ENCODE results near the gene NPHP3. TPM values are rescaled to one million over a fixed set of nuclear protein-coding genes. Genes with fewer than 3 reads are reported as not detected.
A peak's percentile ranks its signal among the peaks of the same experiment; 100 is the strongest.

The NPHP3 gene
- total RNA-seq, 2 experiments from 2014 or later = 25.5 to 27.4 TPM

GRCh38 chr3:132660052-132660810 lies 62.0 kb downstream of the NPHP3 start, which contains the start of gene UBA5:
Gene UBA5, plus strand, starts transcription at chr3:132660329. Its CDS starts 209 bp downstream, at chr3:132660538.
- Mint-ChIP-seq H3K27me3 (no peaks in the 10 kb centered on the region), H3K27ac (peak within 1 kb of the TSS; percentile 98), H3K4me1 (ENCODE audit: low read depth) (peaks cover 77% of the 10 kb centered on the region), H3K9me3 (no peaks in the 10 kb centered on the region), H3K4me3 (peak within 1 kb of the TSS; percentile 100), H3K36me3 (ENCODE audit: low read depth) (peaks cover 31% of the 10 kb centered on the region)
- ChIA-PET POLR2A (interaction anchor here (0.6 to 1.7 kb wide), 7 partner anchors 10 to 243 kb away, joined by 3 to 10 read pairs (median 4); partner anchors contain the start of genes DNAJC13 and NPHP3), CTCF (interaction anchor here (1.3 to 1.5 kb wide), 2 partner anchors 12 to 16 kb away, joined by 3 to 4 read pairs; no protein-coding TSS in a partner anchor)
- intact Hi-C loops (cut with DNase I, micrococcal nuclease) = loop anchor here in 1 of 2 experiments (5.0 kb wide), 4 partner anchors 57 to 1827 kb away; partner anchors contain the start of genes ANAPC13, CEP63 and DNAJC13
- H3K27ac ChIP-seq (ENCODE audit: low read depth in 1 of 2, low read length in 2 of 2) = peak within 1 kb of the TSS; percentile 41 to 62
- peak within 1 kb of the TSS; percentile 93 for H3K4me3 ChIP-seq (ENCODE audit: low read length)
- DNase-seq = peak; percentile 48 to 86 (median 62)
- H3K36me3 ChIP-seq (ENCODE audit: insufficient read depth, low read length) = no peaks in the 10 kb centered on the region
- H3K27me3 ChIP-seq (ENCODE audit: control insufficient read depth in 1 of 2, insufficient read depth in 2 of 2, low read length in 2 of 2) = no peaks in the 10 kb centered on the region
- peaks cover 8% of the 10 kb centered on the region for H3K4me1 ChIP-seq (ENCODE audit: insufficient read depth, low read length)
- ATAC-seq (ENCODE audit: poor library complexity) = peak; percentile 93
- no peak for TF ChIP-seq CTCF (IDR thresholded peaks at IDR 0.05)
- no peaks in the 10 kb centered on the region for H3K9me3 ChIP-seq (ENCODE audit: control insufficient read depth in 1 of 2, insufficient read depth in 1 of 2, low read length in 2 of 2)

- ChIA-PET POLR2A (interaction anchor here (0.8 to 1.4 kb wide), 3 partner anchors 13 to 24 kb away, joined by 3 to 8 read pairs (median 4); no protein-coding TSS in a partner anchor), CTCF (interaction anchor here (1.3 to 1.8 kb wide), 4 partner anchors 11 to 17 kb away, joined by 3 to 6 read pairs (median 4); no protein-coding TSS in a partner anchor)
- Histone ChIP-seq H3K4me3 (ENCODE audit: low read length) (peak within 1 kb of the TSS; percentile 93), H3K27ac (ENCODE audit: low read depth in 1 of 2, low read length in 2 of 2) (peak within 1 kb of the TSS; percentile 41 to 62), H3K27me3 (ENCODE audit: control insufficient read depth in 1 of 2, insufficient read depth in 2 of 2, low read length in 2 of 2) (no peaks in the 10 kb centered on the region), H3K9me3 (ENCODE audit: control insufficient read depth in 1 of 2, insufficient read depth in 1 of 2, low read length in 2 of 2) (no peaks in the 10 kb centered on the region), H3K36me3 (ENCODE audit: insufficient read depth, low read length) (no peaks in the 10 kb centered on the region), H3K4me1 (ENCODE audit: insufficient read depth, low read length) (peaks cover 8% of the 10 kb centered on the region)
- Mint-ChIP-seq H3K36me3 (ENCODE audit: low read depth) (peaks cover 24% of the 10 kb centered on the region), H3K9me3 (no peaks in the 10 kb centered on the region), H3K4me3 (peak within 1 kb of the TSS; percentile 100), H3K27ac (peak within 1 kb of the TSS; percentile 98), H3K27me3 (no peaks in the 10 kb centered on the region), H3K4me1 (ENCODE audit: low read depth) (peaks cover 77% of the 10 kb centered on the region)
- TF ChIP-seq CTCF (IDR thresholded peaks at IDR 0.05) = peak; percentile 40
- intact Hi-C loops (cut with DNase I, micrococcal nuclease) = loop anchor here in 1 of 2 experiments (5.0 to 10.0 kb wide), 6 partner anchors 58 to 1828 kb away; partner anchors contain the start of genes ANAPC13, CDV3, CEP63 and DNAJC13
- ATAC-seq (ENCODE audit: poor library complexity) (peak; percentile 16), DNase-seq (peak in 13 of 14 experiments; percentile 2 to 59 (median 13))
Measured at GRCh38 chr3:132659365-132660051, 62.7 kb downstream of the NPHP3 start, which contains the start of gene ACAD11. Gene ACAD11, minus strand, starts transcription at chr3:132659809. Its CDS starts 58 bp downstream, at chr3:132659751.

GRCh38 chr3:132659000-132659364 lies 63.2 kb downstream of the NPHP3 start:
- no peak for ATAC-seq (ENCODE audit: poor library complexity)
- no peaks in the 10 kb centered on the region for H3K36me3 ChIP-seq (ENCODE audit: insufficient read depth, low read length)
- peaks cover 74% of the 10 kb centered on the region for H3K4me1 Mint-ChIP-seq (ENCODE audit: low read depth)
- H3K27ac Mint-ChIP-seq = peak overlapping the region; percentile 98
- intact Hi-C loops (cut with DNase I, micrococcal nuclease) = loop anchor here in 1 of 2 experiments (5.0 to 10.0 kb wide), 2 partner anchors 916 to 1157 kb away; partner anchors contain the start of genes CDV3 and MRPL3
- H3K27ac ChIP-seq (ENCODE audit: low read depth in 1 of 2, low read length in 2 of 2) = no peak overlapping the region
- DNase-seq = no peak
- H3K4me3 Mint-ChIP-seq = peak overlapping the region; percentile 100
- H3K36me3 Mint-ChIP-seq (ENCODE audit: low read depth) = peaks cover 23% of the 10 kb centered on the region
- no peaks in the 10 kb centered on the region for H3K9me3 Mint-ChIP-seq
- H3K4me1 ChIP-seq (ENCODE audit: insufficient read depth, low read length) = peaks cover 8% of the 10 kb centered on the region
- no peaks in the 10 kb centered on the region for H3K27me3 Mint-ChIP-seq
- H3K9me3 ChIP-seq (ENCODE audit: control insufficient read depth in 1 of 2, insufficient read depth in 1 of 2, low read length in 2 of 2) = no peaks in the 10 kb centered on the region
- peak overlapping the region; percentile 93 for H3K4me3 ChIP-seq (ENCODE audit: low read length)
- H3K27me3 ChIP-seq (ENCODE audit: control insufficient read depth in 1 of 2, insufficient read depth in 2 of 2, low read length in 2 of 2) = no peaks in the 10 kb centered on the region
- ChIA-PET CTCF (interaction anchor here (1.3 to 1.8 kb wide), 4 partner anchors 11 to 17 kb away, joined by 3 to 6 read pairs (median 4); no protein-coding TSS in a partner anchor), POLR2A (interaction anchor here (0.8 to 1.4 kb wide), 3 partner anchors 14 to 25 kb away, joined by 3 to 8 read pairs (median 4); no protein-coding TSS in a partner anchor)
- TF ChIP-seq CTCF (IDR thresholded peaks at IDR 0.05) = no peak
